SK-N-SH treated with all-trans-retinoic acid at 6 μM for 48 hours (cell line): ENCODE data around the gene RAX2.

Experiments used
- ATAC-seq: fragments of 200-7000 bp; cut with Tn5 transposase; 3 replicates; pipeline ENCODE4 v1.9.1; 2020; ENCODE audit warnings: mild to moderate bottlenecking, moderate library complexity
- ARNTL ChIP-seq: fragments of 450-650 bp; formaldehyde crosslinking; IDR thresholded peaks from 2 replicates; pipeline ENCODE4 v1.5.0; 2020; ENCODE audit warnings: low read depth, mild to moderate bottlenecking, moderate library complexity, borderline replicate concordance
- BACH2 ChIP-seq: fragments of 250-450 bp; sonication (Bioruptor Pico); IDR thresholded peaks from 2 replicates; pipeline ENCODE4 v1.9.0; 2021; ENCODE audit warnings: mild to moderate bottlenecking, borderline replicate concordance
- CSDC2 ChIP-seq: fragments of 250-450 bp; sonication (Bioruptor Pico); IDR thresholded peaks from 2 replicates; pipeline ENCODE4 v1.5.0; 2020; ENCODE audit warnings: mild to moderate bottlenecking, moderate library complexity
- ESRRG ChIP-seq: fragments of 250-450 bp; sonication (Bioruptor Pico); IDR thresholded peaks from 2 replicates; pipeline ENCODE4 v1.6.1; 2021; ENCODE audit warnings: mild to moderate bottlenecking
- GLIS3 ChIP-seq: fragments of 250-450 bp; sonication (Bioruptor Pico); IDR thresholded peaks from 2 replicates; pipeline ENCODE4 v1.5.0; 2020; ENCODE audit warnings: mild to moderate bottlenecking, moderate library complexity
- ISL1 ChIP-seq: fragments of 250-450 bp; sonication (Bioruptor Pico); IDR thresholded peaks from 2 replicates; pipeline ENCODE4 v2.1.2; 2022; ENCODE audit warnings: mild to moderate bottlenecking, moderate library complexity
- OSR1 ChIP-seq: fragments of 250-450 bp; sonication (Bioruptor Pico); IDR thresholded peaks from 2 replicates; pipeline ENCODE4 v1.8.0; 2022; ENCODE audit warnings: moderate library complexity, mild to moderate bottlenecking, inconsistent platforms
- PPARA ChIP-seq: fragments of 250-450 bp; sonication (Bioruptor Pico); IDR thresholded peaks from 2 replicates; pipeline ENCODE4 v1.5.0; 2020; ENCODE audit warnings: mild to moderate bottlenecking, borderline replicate concordance
- RARB ChIP-seq: fragments of 250-450 bp; sonication (Bioruptor Pico); IDR thresholded peaks from 2 replicates; pipeline ENCODE4 v1.8.0; 2021; ENCODE audit warnings: mild to moderate bottlenecking, moderate library complexity
- SNAI2 ChIP-seq: fragments of 250-450 bp; sonication (Bioruptor Pico); IDR thresholded peaks from 2 replicates; pipeline ENCODE4 v1.5.0; 2020; ENCODE audit warnings: mild to moderate bottlenecking, moderate library complexity
- TCF4 ChIP-seq: fragments of 250-450 bp; sonication (Bioruptor Pico); IDR thresholded peaks from 2 replicates; pipeline ENCODE4 v1.8.0; 2021; ENCODE audit warnings: mild to moderate bottlenecking, moderate library complexity, borderline replicate concordance
- TOX ChIP-seq: fragments of 250-450 bp; sonication (Bioruptor Pico); IDR thresholded peaks from 2 replicates; pipeline ENCODE4 v1.8.0; 2021; ENCODE audit warnings: mild to moderate bottlenecking, moderate library complexity, borderline replicate concordance
- ZC3H10 ChIP-seq: fragments of 250-450 bp; sonication (Bioruptor Pico); IDR thresholded peaks from 2 replicates; pipeline ENCODE4 v1.5.1; 2021; ENCODE audit warnings: mild to moderate bottlenecking, moderate library complexity
- ZFP3 ChIP-seq: fragments of 250-450 bp; sonication (Bioruptor Pico); IDR thresholded peaks from 2 replicates; pipeline ENCODE4 v1.5.0; 2020; ENCODE audit warnings: mild to moderate bottlenecking, moderate library complexity
- ZFP30 ChIP-seq: fragments of 450-650 bp; formaldehyde crosslinking; IDR thresholded peaks from 2 replicates; pipeline ENCODE4 v1.5.0; 2022; ENCODE audit warnings: mild to moderate bottlenecking, moderate library complexity
- ZNF8 ChIP-seq: fragments of 450-650 bp; formaldehyde crosslinking; IDR thresholded peaks from 2 replicates; pipeline ENCODE4 v1.5.0; 2020; ENCODE audit warnings: mild to moderate bottlenecking, moderate library complexity
- TF ChIP-seq, protein P1 (sequence below): fragments of 250-450 bp; sonication (Bioruptor Pico); IDR thresholded peaks from 2 replicates; pipeline ENCODE4 v1.8.0; 2021; ENCODE audit warnings: low read depth, mild to moderate bottlenecking, moderate library complexity, borderline replicate concordance
- TF ChIP-seq, protein P2 (sequence below): fragments of 250-450 bp; sonication (Bioruptor Pico); IDR thresholded peaks from 2 replicates; pipeline ENCODE4 v1.5.1; 2020; ENCODE audit warnings: low read depth, mild to moderate bottlenecking, moderate library complexity
- TF ChIP-seq, protein P3 (sequence below): fragments of 250-450 bp; sonication (Bioruptor Pico); IDR thresholded peaks from 2 replicates; pipeline ENCODE4 v1.8.0; 2020; ENCODE audit warnings: mild to moderate bottlenecking, moderate library complexity, borderline replicate concordance
- TF ChIP-seq, protein P4 (sequence below): fragments of 250-450 bp; sonication (Bioruptor Pico); IDR thresholded peaks from 2 replicates; pipeline ENCODE4 v1.5.1; 2021; ENCODE audit warnings: mild to moderate bottlenecking, moderate library complexity

The RAX2 gene

DNA sequence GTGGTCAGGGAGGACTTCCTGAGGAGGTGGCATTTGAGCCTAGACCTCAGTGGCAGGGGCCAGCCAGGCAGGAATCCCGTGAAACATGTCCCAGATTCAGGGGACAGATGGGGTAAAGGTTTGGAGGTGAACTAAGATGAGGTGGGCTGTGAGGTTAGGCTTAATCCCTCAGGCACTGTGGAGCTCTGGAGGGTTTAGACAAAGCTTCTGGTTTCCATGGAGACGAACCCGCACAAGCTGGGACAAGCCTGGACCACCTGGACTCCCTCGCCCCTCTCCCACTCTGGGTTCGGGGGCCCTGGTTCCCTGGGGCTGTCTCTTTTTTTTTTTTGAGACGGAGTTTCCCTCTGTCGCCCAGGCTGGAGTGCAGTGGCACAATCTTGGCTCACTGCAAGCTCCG, 48.1 kb downstream of the RAX2 start:
- TF ChIP-seq ISL1 (CRISPR knock-in tag) (no peak), TCF4 (CRISPR knock-in tag) (no peak), SNAI2 (CRISPR knock-in tag) (no peak), ESRRG (CRISPR knock-in tag) (no peak)
- no peak for ATAC-seq

DNA sequence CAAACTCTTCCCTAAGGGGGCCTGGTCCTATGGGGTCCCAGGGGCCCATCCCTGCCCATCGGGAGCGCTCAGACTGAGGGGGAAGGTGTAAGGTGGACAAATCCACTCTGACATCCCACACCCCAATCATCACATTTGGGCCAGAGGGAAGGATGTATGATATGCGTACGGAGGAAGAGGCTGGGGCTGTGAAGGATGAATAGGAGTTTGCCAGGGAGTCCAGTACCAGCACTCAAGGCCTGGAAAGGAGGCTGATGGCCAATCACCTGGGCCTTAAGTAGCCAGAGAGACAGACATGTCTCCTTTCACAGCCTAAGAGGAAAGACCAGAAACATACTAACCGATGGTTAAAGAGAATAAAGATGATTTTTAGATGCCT, 48.9 kb downstream of the RAX2 start:
- TF ChIP-seq ZNF8 (no peak), ZFP3 (CRISPR knock-in tag) (peak; percentile 99)
- no peak for ATAC-seq

DNA sequence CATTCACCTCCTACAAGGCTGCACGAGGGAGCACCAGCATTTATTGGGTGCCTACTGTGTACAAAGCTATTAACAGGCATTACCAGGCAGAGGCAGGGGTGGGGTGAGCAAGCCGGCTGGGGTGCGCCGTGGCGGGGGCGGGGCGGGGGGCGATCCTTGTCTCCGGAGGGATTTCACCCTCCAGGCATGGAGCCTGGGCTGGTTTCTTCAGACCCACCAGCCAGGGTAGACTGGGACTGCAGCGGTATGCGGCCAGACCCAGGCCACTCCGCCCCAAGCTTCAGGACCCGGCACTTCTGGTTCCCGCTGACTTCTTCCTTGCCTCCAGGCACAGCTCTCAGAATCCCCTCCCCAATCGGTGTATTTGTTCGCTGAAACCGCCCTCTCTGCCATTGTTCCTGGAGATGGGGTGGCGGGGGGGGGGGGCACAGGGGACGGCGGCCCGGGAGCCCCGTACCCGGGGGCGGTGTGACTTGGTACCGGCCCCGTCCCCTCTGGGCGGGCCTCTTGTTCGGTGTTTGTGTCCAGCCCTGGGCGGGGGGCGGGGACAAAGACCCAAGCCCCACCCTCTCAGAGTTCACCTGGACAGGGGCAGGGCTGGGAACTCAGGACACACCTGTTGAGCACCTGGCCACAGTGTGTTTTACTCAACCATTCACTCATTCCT, 49.5 kb downstream of the RAX2 start:
- TF ChIP-seq TCF4 (CRISPR knock-in tag) (no peak), ZFP3 (CRISPR knock-in tag) (no peak), GLIS3 (CRISPR knock-in tag) (no peak)
- TF ChIP-seq, protein P1, sequence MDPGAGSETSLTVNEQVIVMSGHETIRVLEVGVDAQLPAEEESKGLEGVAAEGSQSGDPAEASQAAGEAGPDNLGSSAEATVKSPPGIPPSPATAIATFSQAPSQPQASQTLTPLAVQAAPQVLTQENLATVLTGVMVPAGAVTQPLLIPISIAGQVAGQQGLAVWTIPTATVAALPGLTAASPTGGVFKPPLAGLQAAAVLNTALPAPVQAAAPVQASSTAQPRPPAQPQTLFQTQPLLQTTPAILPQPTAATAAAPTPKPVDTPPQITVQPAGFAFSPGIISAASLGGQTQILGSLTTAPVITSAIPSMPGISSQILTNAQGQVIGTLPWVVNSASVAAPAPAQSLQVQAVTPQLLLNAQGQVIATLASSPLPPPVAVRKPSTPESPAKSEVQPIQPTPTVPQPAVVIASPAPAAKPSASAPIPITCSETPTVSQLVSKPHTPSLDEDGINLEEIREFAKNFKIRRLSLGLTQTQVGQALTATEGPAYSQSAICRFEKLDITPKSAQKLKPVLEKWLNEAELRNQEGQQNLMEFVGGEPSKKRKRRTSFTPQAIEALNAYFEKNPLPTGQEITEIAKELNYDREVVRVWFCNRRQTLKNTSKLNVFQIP, result no peak
- no peak for ATAC-seq

DNA sequence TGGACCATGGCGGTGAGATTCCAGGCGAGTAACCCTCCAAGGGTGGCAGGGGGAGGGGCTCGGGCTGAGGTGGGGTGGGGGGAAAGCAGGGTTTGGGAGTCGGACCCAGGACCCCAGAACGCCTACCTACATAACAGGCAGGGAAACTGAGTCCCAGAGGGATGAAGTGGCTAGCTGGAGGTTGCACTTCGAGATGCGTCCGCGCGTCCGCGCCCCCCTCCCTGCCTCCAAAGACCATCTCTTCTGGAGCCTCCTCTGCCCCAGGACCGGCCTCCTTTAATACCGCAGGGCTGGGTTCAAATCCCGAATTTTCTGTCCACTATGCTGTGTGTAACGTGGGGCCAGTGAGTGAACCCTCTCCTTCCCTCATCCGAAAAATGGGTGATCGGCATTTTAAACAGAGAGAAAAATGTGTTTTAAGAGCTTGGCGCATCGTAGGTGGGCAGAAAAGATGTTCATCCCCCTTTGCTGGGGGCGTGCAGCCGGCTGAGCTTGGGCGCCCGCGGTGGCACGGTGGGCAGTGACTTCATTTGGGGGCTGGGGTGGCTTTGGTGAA, 50.1 kb downstream of the RAX2 start:
- TF ChIP-seq ZNF8, result no peak
- TF ChIP-seq CSDC2 (CRISPR knock-in tag), result no peak
- TF ChIP-seq, protein P1, result no peak
- TF ChIP-seq OSR1 (CRISPR knock-in tag), result no peak
- TF ChIP-seq PPARA (CRISPR knock-in tag), result no peak
- TF ChIP-seq SNAI2 (CRISPR knock-in tag), result no peak
- TF ChIP-seq, protein P2, sequence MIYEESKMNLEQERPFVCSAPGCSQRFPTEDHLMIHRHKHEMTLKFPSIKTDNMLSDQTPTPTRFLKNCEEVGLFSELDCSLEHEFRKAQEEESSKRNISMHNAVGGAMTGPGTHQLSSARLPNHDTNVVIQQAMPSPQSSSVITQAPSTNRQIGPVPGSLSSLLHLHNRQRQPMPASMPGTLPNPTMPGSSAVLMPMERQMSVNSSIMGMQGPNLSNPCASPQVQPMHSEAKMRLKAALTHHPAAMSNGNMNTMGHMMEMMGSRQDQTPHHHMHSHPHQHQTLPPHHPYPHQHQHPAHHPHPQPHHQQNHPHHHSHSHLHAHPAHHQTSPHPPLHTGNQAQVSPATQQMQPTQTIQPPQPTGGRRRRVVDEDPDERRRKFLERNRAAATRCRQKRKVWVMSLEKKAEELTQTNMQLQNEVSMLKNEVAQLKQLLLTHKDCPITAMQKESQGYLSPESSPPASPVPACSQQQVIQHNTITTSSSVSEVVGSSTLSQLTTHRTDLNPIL, result no peak
- TF ChIP-seq BACH2 (CRISPR knock-in tag), result no peak
- TF ChIP-seq RARB (CRISPR knock-in tag), result no peak
- TF ChIP-seq GLIS3 (CRISPR knock-in tag), result no peak
- TF ChIP-seq ARNTL (CRISPR knock-in tag), result no peak
- TF ChIP-seq, protein P3, sequence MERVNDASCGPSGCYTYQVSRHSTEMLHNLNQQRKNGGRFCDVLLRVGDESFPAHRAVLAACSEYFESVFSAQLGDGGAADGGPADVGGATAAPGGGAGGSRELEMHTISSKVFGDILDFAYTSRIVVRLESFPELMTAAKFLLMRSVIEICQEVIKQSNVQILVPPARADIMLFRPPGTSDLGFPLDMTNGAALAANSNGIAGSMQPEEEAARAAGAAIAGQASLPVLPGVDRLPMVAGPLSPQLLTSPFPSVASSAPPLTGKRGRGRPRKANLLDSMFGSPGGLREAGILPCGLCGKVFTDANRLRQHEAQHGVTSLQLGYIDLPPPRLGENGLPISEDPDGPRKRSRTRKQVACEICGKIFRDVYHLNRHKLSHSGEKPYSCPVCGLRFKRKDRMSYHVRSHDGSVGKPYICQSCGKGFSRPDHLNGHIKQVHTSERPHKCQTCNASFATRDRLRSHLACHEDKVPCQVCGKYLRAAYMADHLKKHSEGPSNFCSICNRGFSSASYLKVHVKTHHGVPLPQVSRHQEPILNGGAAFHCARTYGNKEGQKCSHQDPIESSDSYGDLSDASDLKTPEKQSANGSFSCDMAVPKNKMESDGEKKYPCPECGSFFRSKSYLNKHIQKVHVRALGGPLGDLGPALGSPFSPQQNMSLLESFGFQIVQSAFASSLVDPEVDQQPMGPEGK (CRISPR knock-in tag), result no peak
- TF ChIP-seq ESRRG (CRISPR knock-in tag), result no peak
- TF ChIP-seq, protein P4, sequence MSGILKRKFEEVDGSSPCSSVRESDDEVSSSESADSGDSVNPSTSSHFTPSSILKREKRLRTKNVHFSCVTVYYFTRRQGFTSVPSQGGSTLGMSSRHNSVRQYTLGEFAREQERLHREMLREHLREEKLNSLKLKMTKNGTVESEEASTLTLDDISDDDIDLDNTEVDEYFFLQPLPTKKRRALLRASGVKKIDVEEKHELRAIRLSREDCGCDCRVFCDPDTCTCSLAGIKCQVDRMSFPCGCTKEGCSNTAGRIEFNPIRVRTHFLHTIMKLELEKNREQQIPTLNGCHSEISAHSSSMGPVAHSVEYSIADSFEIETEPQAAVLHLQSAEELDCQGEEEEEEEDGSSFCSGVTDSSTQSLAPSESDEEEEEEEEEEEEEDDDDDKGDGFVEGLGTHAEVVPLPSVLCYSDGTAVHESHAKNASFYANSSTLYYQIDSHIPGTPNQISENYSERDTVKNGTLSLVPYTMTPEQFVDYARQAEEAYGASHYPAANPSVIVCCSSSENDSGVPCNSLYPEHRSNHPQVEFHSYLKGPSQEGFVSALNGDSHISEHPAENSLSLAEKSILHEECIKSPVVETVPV (CRISPR knock-in tag), result no peak
- TF ChIP-seq ZC3H10 (CRISPR knock-in tag), result no peak
- TF ChIP-seq TOX (CRISPR knock-in tag), result no peak
- TF ChIP-seq ZFP30 (CRISPR knock-in tag), result no peak
- TF ChIP-seq TCF4 (CRISPR knock-in tag), result no peak
- TF ChIP-seq ISL1 (CRISPR knock-in tag), result no peak
- TF ChIP-seq, all 23 proteins: peak for 0
- ATAC-seq, result no peak
